Hematopoietic multipotent progenitor cell treated with erythropoietin and hydrocortisone succinate and interleukin-3 and kit ligand, for 17 days (in vitro differentiated cells): ENCODE measurements around the gene IL15.

Experiments
- DNase-seq: peaks from one replicate; pipeline ENCODE4 v3.0.0-alpha.2; 2015; ENCODE audit warnings: low spot score

The IL15 gene

DNA sequence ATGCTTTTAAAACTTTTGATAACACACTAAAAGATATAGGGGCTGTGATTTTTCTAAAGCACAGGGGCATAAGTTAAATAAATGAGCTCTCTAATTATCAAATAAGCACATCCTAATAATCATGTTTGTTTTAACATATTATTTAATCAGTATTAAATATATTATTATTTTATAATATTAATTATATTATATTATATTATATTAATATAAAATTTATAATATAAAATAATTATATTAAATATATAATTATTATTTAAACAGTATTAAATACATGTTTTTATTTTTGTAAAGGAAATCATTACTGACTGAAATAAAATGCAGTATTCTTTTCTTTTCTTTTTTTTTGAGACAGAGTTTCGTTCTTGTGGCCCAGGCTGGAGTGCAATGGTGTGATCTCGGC is 136.5 kb downstream of the IL15 start:
- no peak for DNase-seq

DNA sequence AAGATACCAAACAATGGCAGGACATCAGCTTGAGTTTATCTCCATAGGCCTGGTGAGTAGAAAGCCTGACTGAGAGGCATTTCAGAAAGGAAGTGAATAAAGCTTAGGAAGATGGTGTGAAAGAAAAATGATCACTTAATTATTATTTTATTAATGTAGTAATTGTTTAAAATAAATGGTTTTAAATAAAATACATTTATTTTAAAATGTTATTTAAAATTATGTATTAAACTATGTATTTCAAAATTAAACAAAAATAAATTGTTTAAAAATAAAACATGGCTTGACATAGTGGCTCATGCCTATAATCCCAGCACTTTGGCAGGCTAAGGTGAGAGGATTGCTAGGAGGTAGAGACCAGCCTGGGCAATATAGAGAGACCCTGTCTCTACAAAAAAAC is 145.8 kb downstream of the IL15 start:
- no peak for DNase-seq
